Sigmoid colon (tissue), 7 donors: ENCODE measurements around the gene MAP1LC3C. TPM values are rescaled to one million over a fixed set of nuclear protein-coding genes. Genes with fewer than 3 reads are reported as not detected.
"Not testable (repeated sequence)": the region's sequence is repeated elsewhere in the genome, so short reads cannot be mapped to it uniquely, and the experiment has no call there.

Experiments used
- DNase-seq: peaks from one replicate; pipeline ENCODE4 v3.0.0-alpha.2; 2019
- H3K27ac ChIP-seq, 4 donors: fragments of 200-600 bp; sonication (generic); one replicate each; pipeline ENCODE4 v1.5.1; 2016 to 2019; ENCODE audit warnings: mild to moderate bottlenecking in 1 of 4
- H3K27me3 ChIP-seq, 3 donors: fragments of 200-600 bp; sonication (generic); one replicate each; pipeline ENCODE4 v1.5.1; 2019; ENCODE audit warnings: mild to moderate bottlenecking in 1 of 3
- H3K36me3 ChIP-seq, 4 donors: fragments of 200-600 bp; sonication (generic); one replicate each; pipeline ENCODE4 v1.5.1; 2016 to 2019
- H3K4me1 ChIP-seq, 4 donors: fragments of 200-600 bp; sonication (generic); one replicate each; pipeline ENCODE4 v1.5.1; 2017 to 2019
- H3K4me3 ChIP-seq, 4 donors: fragments of 200-600 bp; sonication (generic); one replicate each; pipeline ENCODE4 v1.5.1; 2017 to 2019; ENCODE audit warnings: mild to moderate bottlenecking in 2 of 4, moderate library complexity in 1 of 4
- H3K9me3 ChIP-seq, 4 donors: fragments of 200-600 bp in 3 of 4; sonication (generic) in 3 of 4; one replicate each; pipeline versions ENCODE4 v1.5.1 to v1.6.1; 2013 to 2019
- CTCF ChIP-seq, 4 experiments: fragments of 450-650 bp in 3 of 4; fragments of 200-600 bp in 1 of 4; IDR thresholded peaks; one replicate each; pipeline ENCODE4 v1.5.1; 2016 to 2019; ENCODE audit warnings: antibody characterized with exemption in 4 of 4, mild to moderate bottlenecking in 3 of 4, moderate library complexity in 2 of 4
- EP300 ChIP-seq, 4 donors: sonication (generic); formaldehyde crosslinking; IDR thresholded peaks; one replicate each; pipeline ENCODE4 v1.6.1; 2017; ENCODE audit warnings: antibody characterized with exemption in 4 of 4
- POLR2A ChIP-seq, 2 donors: fragments of 450-650 bp; IDR thresholded peaks; one replicate each; pipeline ENCODE4 v1.6.1; 2016; ENCODE audit warnings: antibody characterized with exemption in 2 of 2, mild to moderate bottlenecking in 2 of 2, moderate library complexity in 2 of 2
- POLR2AphosphoS5 ChIP-seq, 4 donors: sonication (generic); formaldehyde crosslinking; IDR thresholded peaks; one replicate each; pipeline ENCODE4 v1.6.1; 2017; ENCODE audit warnings: antibody characterized with exemption in 4 of 4
- WGBS, 2 donors: extraction: QIAGEN DNeasy Blood & Tissue Kit; methylation state at CpG; one replicate each; pipeline ENCODE4 v1.1.7; 2013; 5-methylcytosine and 5-hydroxymethylcytosine counted together
- intact Hi-C: fragments of 100-400 bp; cut with DNase I; formaldehyde crosslinking; loops from one replicate; pipeline ENCODE4 v1.15.1; 2023
- polyA plus RNA-seq, 3 donors: library from polyadenylated mRNA; stranded (reverse); fragments of 200-250 nt; gene quantifications; one replicate each; pipeline ENCODE4 v1.2.3, GENCODE V29; 2013
- total RNA-seq, 4 donors: library from RNA; depleted of rRNA; stranded (reverse); fragments of >200 nt; gene quantifications; one replicate each; pipeline ENCODE4 v1.1.0, GENCODE V29; 2016
- donor health status: healthy with polysubstance abuse.
- donor health status: Bipolar disorder and iron deficiency.
- donor health status: healthy.

The MAP1LC3C gene
- total and polyA plus RNA-seq, 7 donors: 1.3 to 8.1 (median 5.0) TPM; not detected in 2

GRCh38 chr1:241998412-241998921 is 431 bp downstream of the MAP1LC3C start:
- H3K4me1 ChIP-seq: peaks cover 0 to 5% (median 0%) of the 10 kb centered on the region in 4 donors
- H3K9me3 ChIP-seq: no peaks in the 10 kb centered on the region
- WGBS, 2 donors: 8 to 11% methylated on average over 20 of the region's 20 CpGs
- H3K27ac ChIP-seq: peak overlapping the region in 2 of 4 donors; percentile 3 to 58
- DNase-seq: peak; percentile 88
- peak overlapping the region in 3 of 4 donors; percentile 19 to 34 (median 22) for H3K4me3 ChIP-seq
- TF ChIP-seq POLR2A (IDR thresholded peaks at IDR 0.05): no peak
- peak in 3 of 4 experiments; percentile 25 to 51 (median 31) for TF ChIP-seq CTCF (IDR thresholded peaks at IDR 0.05)
- H3K27me3 ChIP-seq: no peaks in the 10 kb centered on the region
- intact Hi-C loops: no loop called here
- H3K36me3 ChIP-seq: no peaks in the 10 kb centered on the region

DNA sequence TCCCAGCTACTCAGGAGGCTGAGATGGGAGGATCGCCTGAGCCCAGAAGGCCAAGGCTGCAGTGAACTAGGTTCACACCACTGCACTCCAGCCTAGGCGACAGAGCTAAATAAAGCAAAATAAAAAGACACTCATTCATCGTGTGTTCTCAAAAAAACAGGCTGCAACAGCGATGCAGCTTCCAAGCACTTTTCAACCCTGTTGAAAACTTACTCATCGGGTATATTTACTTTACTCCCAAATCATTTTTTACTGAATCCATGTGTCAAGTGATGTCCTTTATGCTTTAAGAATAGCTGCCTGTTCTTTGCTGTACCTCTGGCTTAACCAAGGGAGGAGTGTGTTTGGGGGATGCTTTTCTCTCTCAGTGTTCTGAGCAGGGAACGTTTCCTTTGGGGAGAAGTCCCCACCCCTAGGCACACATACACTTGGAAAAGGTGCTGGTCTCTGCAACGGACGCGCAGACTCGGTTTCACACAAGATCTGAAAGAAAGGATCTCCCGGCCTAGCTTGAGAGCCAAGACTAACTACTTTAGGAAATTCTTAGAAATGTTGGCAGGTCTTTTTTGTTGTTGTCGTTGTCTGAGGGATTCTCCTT is 1.4 kb downstream of the MAP1LC3C start:
- no peak overlapping the region for H3K4me3 ChIP-seq
- no peak for TF ChIP-seq EP300 (IDR thresholded peaks at IDR 0.05)
- no peak for TF ChIP-seq CTCF (IDR thresholded peaks at IDR 0.05)
- no peak for TF ChIP-seq POLR2AphosphoS5 (IDR thresholded peaks at IDR 0.05)
- TF ChIP-seq POLR2A (IDR thresholded peaks at IDR 0.05): no peak
- intact Hi-C loops: no loop called here
- no peaks in the 10 kb centered on the region for H3K9me3 ChIP-seq
- no peak for DNase-seq
- H3K36me3 ChIP-seq: no peaks in the 10 kb centered on the region
- 87 to 88% methylated on average over 12 of the region's 12 CpGs for WGBS, 2 donors
- peak overlapping the region in 1 of 4 donors; percentile 49 for H3K27ac ChIP-seq
- H3K27me3 ChIP-seq: no peaks in the 10 kb centered on the region
- peaks cover 0 to 5% (median 0%) of the 10 kb centered on the region in 4 donors for H3K4me1 ChIP-seq

GRCh38 chr1:241994171-241994570 is 4.7 kb downstream of the MAP1LC3C start:
- no peak for DNase-seq
- 85 to 89% methylated on average over 9 of the region's 9 CpGs for WGBS, 2 donors
- Histone ChIP-seq H3K27ac (no peak overlapping the region), H3K4me1 (peaks cover 0 to 5% (median 0%) of the 10 kb centered on the region in 4 donors), H3K4me3 (no peak overlapping the region), H3K36me3 (no peaks in the 10 kb centered on the region), H3K9me3 (no peaks in the 10 kb centered on the region), H3K27me3 (no peaks in the 10 kb centered on the region)
- intact Hi-C loops: no loop called here
- no peak for TF ChIP-seq POLR2AphosphoS5 (IDR thresholded peaks at IDR 0.05)
- TF ChIP-seq CTCF (IDR thresholded peaks at IDR 0.05): no peak
- no peak for TF ChIP-seq EP300 (IDR thresholded peaks at IDR 0.05)
- TF ChIP-seq POLR2A (IDR thresholded peaks at IDR 0.05): no peak

DNA sequence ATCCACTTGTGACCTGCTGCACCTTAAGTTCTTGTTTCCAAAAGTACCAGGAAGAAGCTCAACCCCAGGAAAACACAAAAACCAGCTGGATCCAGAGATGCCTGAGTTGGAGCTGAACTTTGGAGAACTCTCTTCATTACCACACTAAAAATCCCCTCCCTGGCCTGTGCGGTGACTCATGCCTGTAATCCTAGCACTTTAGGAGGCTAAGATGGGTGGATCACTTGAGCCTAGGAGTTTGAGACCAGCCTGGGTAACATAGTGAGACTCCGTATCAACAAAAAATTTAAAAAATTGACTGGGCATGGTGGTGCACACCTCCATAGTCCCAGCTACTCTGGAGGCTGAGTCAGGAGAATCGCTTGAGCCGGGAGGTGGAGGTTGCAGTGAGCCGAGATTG is 6.2 kb downstream of the MAP1LC3C start:
- Histone ChIP-seq H3K4me3 (no peak overlapping the region), H3K27me3 (no peaks in the 10 kb centered on the region), H3K36me3 (no peaks in the 10 kb centered on the region), H3K27ac (no peak overlapping the region), H3K9me3 (no peaks in the 10 kb centered on the region), H3K4me1 (no peaks in the 10 kb centered on the region)
- TF ChIP-seq POLR2AphosphoS5 (IDR thresholded peaks at IDR 0.05) (no peak), EP300 (IDR thresholded peaks at IDR 0.05) (no peak), POLR2A (IDR thresholded peaks at IDR 0.05) (no peak), CTCF (IDR thresholded peaks at IDR 0.05) (no peak)
- 86 to 91% methylated on average over 5 of the region's 5 CpGs for WGBS, 2 donors
- no peak for DNase-seq
- intact Hi-C loops: no loop called here

DNA sequence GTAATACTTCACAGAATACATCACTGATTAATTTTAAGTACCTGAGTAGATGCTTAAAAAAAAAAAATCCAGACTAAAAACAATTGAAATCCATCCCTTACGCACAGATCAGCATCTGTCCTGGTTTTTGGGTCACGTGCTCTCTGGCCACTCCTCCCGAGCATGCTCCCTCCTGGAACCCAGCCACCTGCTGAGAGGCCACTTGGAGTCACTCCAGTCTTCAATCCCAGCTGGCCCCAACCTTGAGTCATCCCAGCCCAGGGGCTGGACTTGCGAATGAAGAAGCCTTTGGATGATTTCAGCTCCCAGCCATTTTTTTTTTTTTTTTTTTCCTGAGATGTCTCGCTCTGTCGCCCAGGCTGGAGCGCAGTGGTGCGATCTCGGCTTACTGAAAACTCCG is 8.9 kb downstream of the MAP1LC3C start:
- DNase-seq: peak; percentile 94
- WGBS, 2 donors: 70 to 77% methylated on average over 10 of the region's 10 CpGs
- intact Hi-C loops: no loop called here
- Histone ChIP-seq H3K27ac (no peak overlapping the region), H3K27me3 (no peaks in the 10 kb centered on the region), H3K36me3 (no peaks in the 10 kb centered on the region), H3K4me1 (no peaks in the 10 kb centered on the region), H3K4me3 (no peak overlapping the region), H3K9me3 (no peaks in the 10 kb centered on the region)
- TF ChIP-seq EP300 (IDR thresholded peaks at IDR 0.05) (no peak), POLR2AphosphoS5 (IDR thresholded peaks at IDR 0.05) (peak in 2 of 4 donors; percentile 16 to 26)

GRCh38 chr1:241988389-241988930 is 10.4 kb downstream of the MAP1LC3C start:
- intact Hi-C loops, H3K4me3 ChIP-seq, H3K27ac ChIP-seq, H3K4me1 ChIP-seq, H3K27me3 ChIP-seq, H3K36me3 ChIP-seq, DNase-seq, H3K9me3 ChIP-seq: not testable (repeated sequence)
- WGBS, 2 donors: 80 to 82% methylated on average over 10 of the region's 10 CpGs
